Stimulated activated effector memory CD8-positive, alpha-beta T cell treated with anti-CD3 and anti-CD28 coated beads, Interleukin-12 subunit alpha, Interleukin-12 subunit beta, amount 100 ng/mL, for 72 hours (primary cell): Measurements from ENCODE around the gene MPC2.
"Not testable (repeated sequence)": the region's sequence is repeated elsewhere in the genome, so short reads cannot be mapped to it uniquely, and the experiment has no call there.

Experiments used
- ATAC-seq: fragments of 150-1000 bp; cut with Tn5 transposase; 2 replicates; pipeline ENCODE4 v1.10.0; 2021
- DNase-seq, 2 donors: peaks; one replicate each; pipeline ENCODE4 v3.0.0; 2021 to 2022; ENCODE audit warnings: low spot score in 2 of 2
- H3K27ac Mint-ChIP-seq: one replicate; pipeline ENCODE4 v1.8.0; 2022; ENCODE audit warnings: mild to moderate bottlenecking, mixed read lengths
- H3K36me3 Mint-ChIP-seq: one replicate; pipeline ENCODE4 v1.8.0; 2022; ENCODE audit warnings: mild to moderate bottlenecking, mixed read lengths
- H3K4me1 Mint-ChIP-seq: one replicate; pipeline ENCODE4 v1.8.0; 2022; ENCODE audit warnings: mixed read lengths
- H3K4me3 Mint-ChIP-seq: one replicate; pipeline ENCODE4 v1.8.0; 2022; ENCODE audit warnings: mild to moderate bottlenecking, mixed read lengths
- H3K9me3 Mint-ChIP-seq: one replicate; pipeline ENCODE4 v1.8.0; 2022; ENCODE audit warnings: mixed read lengths

The MPC2 gene

DNA sequence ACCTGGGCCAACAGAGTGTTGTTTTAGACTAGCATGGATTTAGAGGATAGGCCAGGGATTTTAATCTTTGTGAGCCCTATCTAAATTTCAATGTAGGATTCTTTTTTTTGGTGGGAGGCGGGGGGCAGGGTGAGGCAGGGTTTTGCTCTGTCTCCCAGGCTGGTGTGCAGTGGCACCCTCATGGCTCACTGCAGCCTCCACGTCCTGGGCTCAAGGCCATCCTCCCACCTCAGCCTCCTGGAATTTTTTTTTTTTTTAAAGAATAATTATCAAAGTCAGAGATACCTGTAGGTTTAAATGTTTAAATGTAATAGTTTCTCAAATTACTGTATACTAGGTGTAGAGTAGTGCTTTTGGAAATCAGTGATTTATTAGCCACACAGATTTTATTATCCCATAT is 3.4 kb upstream of the MPC2 start:
- ATAC-seq: no peak

DNA sequence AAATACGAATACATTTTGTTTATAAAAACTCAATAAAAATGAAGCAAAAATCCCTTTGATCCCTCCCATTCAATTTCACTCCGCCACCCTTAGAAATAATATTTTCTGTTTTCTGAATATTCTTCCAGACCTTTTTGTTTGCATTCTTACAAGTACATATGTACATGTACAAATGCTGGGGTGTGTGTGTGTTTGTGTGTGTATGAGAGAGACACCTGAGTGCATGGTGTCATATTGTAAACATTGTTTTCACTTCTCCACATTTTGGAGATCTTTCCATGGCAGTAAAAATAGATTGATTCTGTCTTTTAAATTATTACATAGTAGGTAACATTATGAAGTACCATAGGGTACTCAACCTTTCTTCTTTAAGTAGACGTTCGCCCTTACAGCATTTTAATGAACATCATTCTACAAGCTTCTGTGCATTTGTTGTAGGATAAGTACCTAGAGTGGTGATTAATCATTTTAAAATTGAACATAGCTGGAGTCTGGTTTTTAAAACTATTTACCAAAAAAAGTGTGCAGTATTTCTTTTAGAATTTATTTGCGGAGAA is 1.3 kb upstream of the MPC2 start:
- H3K36me3 Mint-ChIP-seq: peaks cover 24% of the 10 kb centered on the region
- ATAC-seq (no peak), DNase-seq (no peak)
- H3K4me3 Mint-ChIP-seq: peak overlapping the region; percentile 80
- peaks cover 25% of the 10 kb centered on the region for H3K4me1 Mint-ChIP-seq
- H3K9me3 Mint-ChIP-seq: no peaks in the 10 kb centered on the region
- H3K27ac Mint-ChIP-seq: peak overlapping the region; percentile 93

More for the DNA sequence above, 3.4 kb upstream of the MPC2 start:
- peaks cover 19% of the 10 kb centered on the region for H3K4me1 Mint-ChIP-seq
- no peak overlapping the region for H3K27ac Mint-ChIP-seq
- DNase-seq: no peak
- peaks cover 20% of the 10 kb centered on the region for H3K36me3 Mint-ChIP-seq
- H3K9me3 Mint-ChIP-seq: no peaks in the 10 kb centered on the region
- no peak overlapping the region for H3K4me3 Mint-ChIP-seq

DNA sequence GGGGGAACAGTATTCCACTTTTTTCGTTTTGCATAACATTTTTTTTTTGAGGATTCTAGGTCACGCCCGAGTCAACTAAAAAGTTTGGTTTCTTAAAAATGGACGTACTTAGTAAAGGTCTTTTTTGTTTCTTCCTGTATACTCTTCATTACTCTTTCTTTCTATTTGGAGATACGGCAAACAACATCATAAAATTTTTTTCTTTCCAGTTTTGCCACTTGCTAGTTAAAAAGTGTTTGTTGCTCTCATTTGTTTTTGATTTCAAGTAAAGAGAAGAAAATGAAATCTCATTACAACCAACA is 788 bp upstream of the MPC2 start:
- H3K27ac Mint-ChIP-seq: peak overlapping the region; percentile 93
- peaks cover 25% of the 10 kb centered on the region for H3K4me1 Mint-ChIP-seq
- DNase-seq: no peak
- no peak for ATAC-seq
- H3K4me3 Mint-ChIP-seq: peak overlapping the region; percentile 80
- no peaks in the 10 kb centered on the region for H3K9me3 Mint-ChIP-seq
- peaks cover 24% of the 10 kb centered on the region for H3K36me3 Mint-ChIP-seq

DNA sequence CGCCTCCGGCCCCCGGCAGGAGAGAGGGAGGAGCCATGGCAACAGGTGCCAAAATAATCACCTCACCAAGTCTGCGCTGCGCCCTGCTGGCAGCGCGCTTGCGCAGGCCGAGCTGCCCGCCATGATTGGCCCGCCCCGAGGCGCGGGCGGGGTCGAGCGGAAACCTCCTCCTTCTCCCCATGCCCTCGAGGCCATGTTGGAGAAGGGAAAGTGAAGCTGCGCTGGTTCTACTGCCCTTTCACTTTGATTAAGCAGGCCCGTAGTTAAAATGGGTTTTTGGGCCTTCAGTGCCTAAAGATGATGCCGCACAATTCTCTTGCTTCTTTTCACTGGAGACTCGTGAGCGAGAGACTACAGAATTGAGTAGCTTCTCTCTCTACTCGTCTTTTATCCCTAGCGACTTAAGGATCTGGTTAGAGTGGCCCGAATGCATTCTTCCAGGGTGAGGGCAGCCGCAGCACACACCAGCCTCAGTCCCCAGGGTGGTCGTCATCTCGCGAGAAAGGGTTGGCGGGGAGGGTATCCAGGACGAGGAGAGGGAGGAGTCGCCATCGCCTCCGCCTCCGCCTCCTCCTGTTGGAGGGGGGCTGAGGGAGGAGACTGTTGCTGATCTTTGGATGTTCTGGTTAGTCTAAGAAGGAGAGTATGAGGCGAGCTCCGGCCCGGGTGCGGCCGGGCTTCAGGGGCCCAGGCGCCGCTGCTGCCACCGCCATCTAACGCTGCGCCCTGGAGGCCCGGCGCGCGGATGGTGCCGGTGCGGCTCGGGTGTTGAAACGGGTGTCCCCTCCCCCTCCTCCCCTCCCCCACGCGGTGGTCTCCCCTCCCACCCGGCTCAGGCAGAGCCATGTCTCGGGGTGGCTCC is 573 bp downstream of the MPC2 start, which contains the start of gene DCAF6:
DCAF6 (plus strand) TSS at position 616 of the 862 bp plus-strand sequence; CDS start at position 845, 229 bp downstream.
- ATAC-seq: peak; percentile 89
- peaks cover 24% of the 10 kb centered on the region for H3K36me3 Mint-ChIP-seq
- H3K4me1 Mint-ChIP-seq: peaks cover 25% of the 10 kb centered on the region
- DNase-seq: peak; percentile 90 to 96
- H3K9me3 Mint-ChIP-seq: no peaks in the 10 kb centered on the region
- peak within 1 kb of the TSS; percentile 93 for H3K27ac Mint-ChIP-seq
- H3K4me3 Mint-ChIP-seq: peak within 1 kb of the TSS; percentile 80

DNA sequence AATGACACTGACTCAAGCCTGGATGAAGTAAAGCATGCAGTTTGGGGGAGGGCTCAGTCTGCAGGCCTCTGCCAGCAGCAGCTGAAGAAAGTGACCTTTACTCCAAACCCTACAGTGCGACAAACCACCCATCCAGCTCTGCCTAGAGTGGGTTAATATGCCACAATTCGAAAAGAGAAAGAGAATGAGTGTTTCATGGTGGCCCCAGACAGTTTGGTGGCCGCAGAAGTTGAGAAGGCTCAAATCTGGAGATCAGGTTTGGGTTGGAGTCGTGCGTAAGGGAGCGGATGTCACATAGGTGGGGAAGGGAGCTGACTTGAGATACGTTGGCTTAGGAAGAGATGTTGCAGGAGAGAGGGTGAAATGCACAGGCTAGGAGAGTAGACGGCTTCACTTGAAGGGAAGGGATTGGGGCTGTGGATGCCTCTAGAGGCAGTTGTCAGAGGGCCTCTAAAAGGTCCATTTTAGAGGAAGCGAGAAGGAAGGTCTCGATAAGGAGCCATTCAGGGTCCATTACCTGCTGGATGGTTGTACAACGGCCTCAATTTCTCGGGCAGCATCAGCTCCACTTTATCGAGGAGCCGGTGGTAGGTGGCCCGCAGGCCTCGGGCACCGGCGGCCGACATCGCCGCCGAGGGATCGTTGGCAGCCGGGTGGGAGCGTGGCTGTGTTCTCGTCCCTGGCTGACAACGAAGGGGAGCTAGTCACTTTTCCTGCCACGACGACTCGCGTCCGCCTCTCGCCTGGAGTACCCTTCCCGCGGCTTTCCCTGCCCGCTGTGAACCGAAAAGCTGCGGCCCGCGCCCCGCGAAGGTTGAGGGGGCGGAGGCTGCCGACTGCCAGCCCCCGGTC is 1.4 kb downstream of the MPC2 start:
- peak overlapping the region; percentile 80 for H3K4me3 Mint-ChIP-seq
- H3K36me3 Mint-ChIP-seq: peaks cover 24% of the 10 kb centered on the region
- DNase-seq (peak; percentile 25 to 83), ATAC-seq (peak; percentile 44)
- peak overlapping the region; percentile 93 for H3K27ac Mint-ChIP-seq
- H3K4me1 Mint-ChIP-seq: peaks cover 25% of the 10 kb centered on the region
- H3K9me3 Mint-ChIP-seq: no peaks in the 10 kb centered on the region

DNA sequence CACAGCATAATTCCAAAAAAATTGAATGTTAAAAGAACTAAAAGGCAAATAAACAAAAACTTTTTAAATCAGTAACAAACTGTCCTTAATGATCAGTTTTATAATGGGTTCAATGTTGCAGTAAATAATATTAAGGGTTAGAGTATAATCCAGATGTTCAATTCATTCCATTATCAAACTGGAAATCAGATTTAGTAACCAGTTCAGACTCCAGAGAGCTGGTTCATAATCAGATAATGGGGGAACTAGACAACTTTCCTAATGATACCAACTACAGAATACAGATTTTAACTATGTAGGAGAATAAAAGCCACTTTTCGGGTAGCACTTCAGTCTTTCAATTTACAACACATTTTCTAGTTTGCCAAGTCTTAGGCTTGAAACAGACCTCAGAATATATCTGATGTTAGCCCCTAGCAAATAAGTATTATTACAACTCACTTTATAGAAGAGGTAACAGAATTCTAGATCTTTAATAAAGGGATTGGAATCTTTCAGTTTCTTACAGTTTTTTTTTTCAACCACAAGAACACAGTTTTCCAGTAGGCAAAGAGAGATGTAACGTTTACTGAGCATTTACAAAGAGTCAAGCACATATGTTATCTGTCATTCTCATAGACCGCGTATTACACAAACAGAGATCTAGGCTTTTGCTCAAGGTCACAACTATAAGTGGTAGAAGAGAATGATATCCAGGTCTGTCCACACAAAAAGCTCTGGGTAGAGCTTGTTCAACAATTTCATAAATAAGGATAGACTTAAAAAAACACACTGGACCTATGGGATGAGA is 2.3 kb downstream of the MPC2 start:
- Mint-ChIP-seq H3K27ac (peak overlapping the region; percentile 93), H3K9me3 (no peaks in the 10 kb centered on the region), H3K4me1 (peaks cover 25% of the 10 kb centered on the region), H3K4me3 (peak overlapping the region; percentile 80), H3K36me3 (peaks cover 24% of the 10 kb centered on the region)
- DNase-seq (no peak), ATAC-seq (no peak)

DNA sequence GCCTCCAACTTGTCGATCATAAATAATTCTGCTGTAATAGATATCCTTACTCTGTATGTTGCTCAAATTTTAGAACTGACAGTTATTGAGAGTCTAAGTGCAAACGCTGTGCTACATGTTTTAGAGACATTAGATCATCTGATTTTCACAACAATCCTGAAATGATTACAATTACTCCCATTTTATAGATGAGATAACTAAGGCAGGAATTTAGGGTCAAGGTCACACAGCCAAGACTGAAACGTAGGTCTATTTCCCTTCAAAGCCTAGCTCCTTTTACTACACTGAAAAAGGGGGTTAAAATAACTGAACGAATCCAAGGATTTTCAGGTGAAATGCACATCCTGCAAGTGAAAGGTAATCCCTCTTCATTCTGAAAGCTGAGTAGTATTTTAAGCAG is 3.1 kb downstream of the MPC2 start:
- Mint-ChIP-seq H3K36me3 (peaks cover 24% of the 10 kb centered on the region), H3K27ac (no peak overlapping the region), H3K9me3 (no peaks in the 10 kb centered on the region), H3K4me3 (peak overlapping the region; percentile 80), H3K4me1 (peaks cover 25% of the 10 kb centered on the region)
- ATAC-seq: no peak
- DNase-seq: no peak

DNA sequence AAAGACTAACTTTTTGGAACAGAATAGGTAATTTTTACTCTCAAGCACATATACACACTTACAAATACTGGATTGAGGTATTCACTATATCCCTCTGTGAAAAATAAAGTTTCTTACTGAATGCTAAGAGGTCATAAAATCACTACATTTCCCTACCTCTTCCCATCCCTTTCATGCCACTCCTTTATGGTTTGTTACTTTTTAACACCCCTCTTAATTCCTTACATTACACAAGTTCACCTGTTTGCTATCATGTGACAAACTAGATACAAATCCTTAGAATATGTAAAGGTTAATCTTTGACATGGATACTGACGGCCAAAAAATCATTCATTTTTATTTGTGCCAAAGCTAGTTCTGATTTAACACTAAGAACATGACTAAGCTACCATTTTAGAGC is 7.1 kb downstream of the MPC2 start:
- Mint-ChIP-seq H3K9me3 (no peaks in the 10 kb centered on the region), H3K4me3 (no peak overlapping the region), H3K27ac (no peak overlapping the region), H3K4me1 (peaks cover 11% of the 10 kb centered on the region), H3K36me3 (no peaks in the 10 kb centered on the region)
- ATAC-seq (no peak), DNase-seq (no peak)

DNA sequence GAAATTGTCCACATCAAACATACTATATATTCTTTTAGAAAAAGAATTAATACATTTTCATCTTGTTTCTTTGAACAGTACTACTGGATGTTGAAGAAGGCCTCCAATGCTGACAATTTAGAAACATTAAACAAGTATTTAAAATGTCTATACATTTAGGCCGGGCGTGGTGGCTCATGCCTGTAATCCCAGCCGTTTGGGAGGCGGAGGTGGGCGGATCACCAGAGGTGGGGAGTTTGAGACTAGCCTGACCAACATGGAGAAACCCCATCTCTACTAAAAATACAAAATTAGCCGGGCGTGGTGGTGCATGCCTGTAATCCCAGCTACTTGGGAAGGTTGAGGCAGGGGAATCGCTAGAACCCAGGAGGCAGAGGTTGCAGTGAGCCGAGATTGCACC is 8.0 kb downstream of the MPC2 start:
- not testable (repeated sequence) for ATAC-seq, H3K4me1 Mint-ChIP-seq, H3K4me3 Mint-ChIP-seq, H3K9me3 Mint-ChIP-seq, DNase-seq, H3K27ac Mint-ChIP-seq, H3K36me3 Mint-ChIP-seq

DNA sequence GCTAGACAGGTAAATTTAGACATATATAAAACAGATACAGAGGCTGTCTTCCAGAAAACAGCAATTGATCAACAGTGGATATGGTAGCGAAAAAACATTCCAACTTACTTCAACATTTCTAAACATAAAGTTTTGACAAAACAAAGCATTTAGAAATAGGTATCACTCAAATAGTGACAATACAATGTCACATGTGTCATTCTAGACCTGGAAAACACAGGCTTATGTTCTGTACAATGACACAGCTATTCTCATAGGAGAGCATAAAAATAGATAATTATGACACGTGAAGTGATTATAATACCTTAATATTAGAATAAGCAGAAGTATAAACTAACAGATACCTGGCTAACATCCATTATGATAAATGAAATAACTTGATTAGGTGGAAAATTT is 8.4 kb downstream of the MPC2 start:
- Mint-ChIP-seq H3K9me3 (no peaks in the 10 kb centered on the region), H3K4me1 (peaks cover under 1% of the 10 kb centered on the region), H3K36me3 (no peaks in the 10 kb centered on the region), H3K27ac (no peak overlapping the region), H3K4me3 (no peak overlapping the region)
- no peak for ATAC-seq
- DNase-seq: no peak

DNA sequence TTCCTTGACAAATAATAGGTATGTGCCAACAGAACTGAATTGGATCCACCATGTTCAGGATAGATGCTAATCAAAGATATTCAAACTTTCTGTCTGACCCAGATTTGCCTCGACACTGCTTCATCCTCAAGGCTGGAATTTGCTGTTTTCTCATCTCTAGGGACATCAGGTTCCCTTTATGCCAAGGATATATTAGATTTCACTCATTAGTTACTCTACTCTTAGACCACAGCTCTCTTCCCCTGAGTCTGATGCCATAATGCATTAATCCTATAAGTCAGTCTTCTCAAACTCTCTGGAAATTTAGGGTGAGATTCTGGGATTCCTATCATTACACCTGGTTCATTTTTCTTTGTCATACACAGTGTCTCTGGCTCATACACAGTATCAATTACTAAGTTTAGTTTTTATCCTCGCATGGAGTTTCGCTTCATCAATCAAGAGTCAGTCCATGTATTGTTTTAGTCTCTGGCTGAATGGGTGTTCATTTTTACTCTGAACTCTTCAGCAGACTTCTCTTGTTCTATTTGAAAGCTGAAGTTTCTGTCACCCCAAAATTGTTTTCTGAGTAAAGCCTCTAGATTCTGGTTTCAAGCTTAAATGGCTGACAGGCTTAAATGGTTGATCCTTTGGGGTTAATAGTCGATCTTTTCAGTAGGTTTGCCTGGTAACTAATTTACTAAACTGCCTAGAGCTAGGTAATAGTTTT is 9.7 kb downstream of the MPC2 start:
- Mint-ChIP-seq H3K4me3 (no peak overlapping the region), H3K27ac (no peak overlapping the region), H3K9me3 (no peaks in the 10 kb centered on the region), H3K4me1 (no peaks in the 10 kb centered on the region), H3K36me3 (no peaks in the 10 kb centered on the region)
- DNase-seq (no peak), ATAC-seq (no peak)

DNA sequence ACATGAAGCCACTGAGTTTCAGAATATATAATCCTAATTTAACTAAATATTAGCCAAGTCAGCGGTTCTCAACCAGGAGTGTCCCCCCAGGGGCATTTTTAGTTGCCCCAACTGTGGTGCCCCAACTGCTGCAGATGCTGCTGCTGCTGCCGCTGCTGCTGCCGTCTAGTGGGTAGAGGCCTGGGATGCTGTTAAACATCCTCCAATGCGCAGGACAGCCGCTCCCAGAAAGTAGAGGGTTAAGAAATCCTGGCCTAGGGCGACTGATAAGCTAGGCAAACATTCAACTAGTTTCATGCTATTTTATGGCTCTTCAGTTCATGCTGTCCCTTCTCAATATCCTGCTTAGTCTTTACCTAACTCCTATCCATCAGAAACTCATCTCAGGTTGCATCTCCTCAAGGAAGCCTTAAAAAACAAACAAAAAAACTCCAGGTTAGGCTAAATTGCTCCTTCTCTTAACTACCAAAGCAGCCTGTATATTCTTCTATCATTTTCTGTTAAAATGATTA is 10.3 kb downstream of the MPC2 start:
- Mint-ChIP-seq H3K4me3 (no peak overlapping the region), H3K9me3 (no peaks in the 10 kb centered on the region), H3K4me1 (no peaks in the 10 kb centered on the region), H3K36me3 (no peaks in the 10 kb centered on the region), H3K27ac (no peak overlapping the region)
- no peak for DNase-seq
- no peak for ATAC-seq

DNA sequence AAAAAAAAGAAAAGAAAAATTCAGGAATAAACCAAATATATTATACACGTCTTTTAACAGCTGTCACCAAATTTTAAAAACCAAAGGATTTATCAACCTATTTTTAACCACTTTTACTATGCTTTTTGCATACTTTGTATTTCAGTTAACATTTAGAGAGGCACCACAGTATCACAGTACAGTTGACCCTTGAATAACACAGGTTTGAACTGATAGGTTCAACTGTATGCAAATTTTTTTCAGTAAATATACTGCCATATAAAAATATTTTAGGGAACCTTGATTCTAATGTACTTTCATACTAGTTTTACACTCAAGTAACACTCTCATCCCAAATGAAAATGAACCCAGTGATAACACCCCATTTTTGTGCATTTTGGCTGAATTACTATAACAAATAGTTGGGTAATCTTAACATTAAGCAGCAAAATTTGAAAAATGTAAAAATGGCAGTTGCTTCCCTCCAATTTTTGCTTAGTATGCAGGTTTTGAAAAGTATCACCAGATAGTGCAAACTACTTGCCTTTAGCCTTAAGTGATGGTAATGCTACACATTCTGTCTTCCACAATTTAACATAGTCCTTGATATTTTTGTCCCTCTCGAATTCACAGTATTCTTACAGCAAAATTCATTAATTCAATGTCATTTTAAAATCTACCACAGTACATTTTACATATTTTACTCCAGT is 12.2 kb downstream of the MPC2 start:
- Mint-ChIP-seq H3K36me3 (no peaks in the 10 kb centered on the region), H3K4me1 (no peaks in the 10 kb centered on the region), H3K27ac (no peak overlapping the region), H3K9me3 (no peaks in the 10 kb centered on the region), H3K4me3 (no peak overlapping the region)
- DNase-seq (no peak), ATAC-seq (no peak)

DNA sequence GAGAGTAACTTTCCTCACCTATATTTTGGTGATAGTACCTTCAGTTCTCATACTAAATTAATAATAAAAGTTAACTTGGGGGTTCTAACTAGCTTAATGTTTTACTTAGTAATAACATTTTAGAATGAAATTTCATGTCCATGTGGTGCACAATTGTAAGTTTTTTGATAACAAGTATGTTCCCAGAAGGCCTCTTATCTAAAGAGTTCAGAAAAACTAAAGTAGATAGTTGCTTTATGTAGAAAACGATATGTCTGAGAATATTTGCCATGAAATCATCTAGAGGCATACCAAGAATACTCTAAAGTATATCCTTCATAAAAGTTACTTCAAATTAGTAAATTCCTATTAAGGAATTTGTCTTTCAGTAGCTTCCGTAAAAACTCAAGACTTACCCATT is 12.8 kb downstream of the MPC2 start:
- no peak for ATAC-seq
- no peaks in the 10 kb centered on the region for H3K4me1 Mint-ChIP-seq

More for the DNA sequence above, 12.8 kb downstream of the MPC2 start:
- H3K36me3 Mint-ChIP-seq: peaks cover 3% of the 10 kb centered on the region
- DNase-seq: no peak
- no peak overlapping the region for H3K4me3 Mint-ChIP-seq
- H3K9me3 Mint-ChIP-seq: no peaks in the 10 kb centered on the region
- H3K27ac Mint-ChIP-seq: no peak overlapping the region
